Measurements from ENCODE around the gene ZSCAN5C.
"Not testable (repeated sequence)": the region's sequence is repeated elsewhere in the genome, so short reads cannot be mapped to it uniquely, and the experiment has no call there.

Gene ZSCAN5C

GRCh38 chr19:56191115-56191514 lies 11.0 kb upstream of the ZSCAN5C start:
- Histone ChIP-seq H2AK5ac (ENCODE audit: low read length) (no peak overlapping the region), H3K4me2 (ENCODE audit: low read length) (no peak overlapping the region), H3K4me1 (ENCODE audit: control insufficient read depth in 1 of 2, insufficient read depth in 2 of 2, low read length in 2 of 2) (no peaks in the 10 kb centered on the region), H3K79me1 (ENCODE audit: low read length) (no peaks in the 10 kb centered on the region), H2BK120ac (ENCODE audit: insufficient read depth, low read length, poor library complexity) (no peak overlapping the region), H4K91ac (ENCODE audit: low read depth, low read length) (no peak overlapping the region), H3K27me3 (ENCODE audit: insufficient read depth, low read length) (no peaks in the 10 kb centered on the region), H2BK5ac (ENCODE audit: low read depth, low read length, poor library complexity) (no peak overlapping the region), H3K9me3 (ENCODE audit: insufficient read depth, low read depth, low read length) (no peaks in the 10 kb centered on the region), H3K36me3 (ENCODE audit: control insufficient read depth in 1 of 2, insufficient read depth in 2 of 2, low read length in 2 of 2) (no peaks in the 10 kb centered on the region), H4K8ac (ENCODE audit: low read depth, low read length) (no peak overlapping the region), H2AFZ (ENCODE audit: insufficient read depth, low read length, poor library complexity) (no peak overlapping the region), H3K9ac (ENCODE audit: low read length) (no peak overlapping the region), H3K18ac (ENCODE audit: low read length) (no peak overlapping the region), H4K12ac (ENCODE audit: low read depth, low read length) (no peak overlapping the region), H3K4me3 (ENCODE audit: low read depth, low read length) (no peak overlapping the region), H3K23ac (ENCODE audit: low read length) (no peak overlapping the region), H3K27ac (ENCODE audit: low read depth, low read length) (no peak overlapping the region), H3K14ac (ENCODE audit: low read length) (no peak overlapping the region), H3K4ac (ENCODE audit: low read depth, low read length) (no peak overlapping the region), H2BK12ac (ENCODE audit: low read length) (no peak overlapping the region), H3K79me2 (ENCODE audit: control insufficient read depth, insufficient read depth, low read length, poor library complexity) (no peaks in the 10 kb centered on the region)
- WGBS (ENCODE audit: extremely low coverage, insufficient coverage, insufficient read length) = no CpG with 5 or more reads among the region's 7 CpGs
- DNase-seq = no peak

GRCh38 chr19:56191711-56192110 lies 10.4 kb upstream of the ZSCAN5C start:
- WGBS (ENCODE audit: extremely low coverage, insufficient coverage, insufficient read length) = no CpG with 5 or more reads among the region's 10 CpGs
- no peaks in the 10 kb centered on the region for H3K79me1 ChIP-seq (ENCODE audit: low read length)
- no peak overlapping the region for H4K12ac ChIP-seq (ENCODE audit: low read depth, low read length)
- no peak overlapping the region for H3K4me3 ChIP-seq (ENCODE audit: low read depth, low read length)
- no peaks in the 10 kb centered on the region for H3K79me2 ChIP-seq (ENCODE audit: control insufficient read depth, insufficient read depth, low read length, poor library complexity)
- H4K91ac ChIP-seq (ENCODE audit: low read depth, low read length) = no peak overlapping the region
- no peaks in the 10 kb centered on the region for H3K4me1 ChIP-seq (ENCODE audit: control insufficient read depth in 1 of 2, insufficient read depth in 2 of 2, low read length in 2 of 2)
- no peak overlapping the region for H3K14ac ChIP-seq (ENCODE audit: low read length)
- H3K27me3 ChIP-seq (ENCODE audit: insufficient read depth, low read length) = no peaks in the 10 kb centered on the region
- H3K4ac ChIP-seq (ENCODE audit: low read depth, low read length) = no peak overlapping the region
- H2AFZ ChIP-seq (ENCODE audit: insufficient read depth, low read length, poor library complexity) = no peak overlapping the region
- H2BK120ac ChIP-seq (ENCODE audit: insufficient read depth, low read length, poor library complexity) = no peak overlapping the region
- no peak overlapping the region for H2BK12ac ChIP-seq (ENCODE audit: low read length)
- no peak overlapping the region for H3K18ac ChIP-seq (ENCODE audit: low read length)
- H3K36me3 ChIP-seq (ENCODE audit: control insufficient read depth in 1 of 2, insufficient read depth in 2 of 2, low read length in 2 of 2) = no peaks in the 10 kb centered on the region
- no peak overlapping the region for H3K4me2 ChIP-seq (ENCODE audit: low read length)
- H3K27ac ChIP-seq (ENCODE audit: low read depth, low read length) = no peak overlapping the region
- H3K9me3 ChIP-seq (ENCODE audit: insufficient read depth, low read depth, low read length) = no peaks in the 10 kb centered on the region
- H3K23ac ChIP-seq (ENCODE audit: low read length) = no peak overlapping the region
- H4K8ac ChIP-seq (ENCODE audit: low read depth, low read length) = no peak overlapping the region
- H2BK5ac ChIP-seq (ENCODE audit: low read depth, low read length, poor library complexity) = no peak overlapping the region
- H3K9ac ChIP-seq (ENCODE audit: low read length) = no peak overlapping the region
- H2AK5ac ChIP-seq (ENCODE audit: low read length) = no peak overlapping the region
- DNase-seq = no peak

- Histone ChIP-seq H4K91ac (ENCODE audit: low read depth, low read length) (no peak overlapping the region), H2AK5ac (ENCODE audit: low read length) (no peak overlapping the region), H4K8ac (ENCODE audit: low read depth, low read length) (no peak overlapping the region), H2AFZ (ENCODE audit: insufficient read depth, low read length, poor library complexity) (no peak overlapping the region), H3K4me2 (ENCODE audit: low read length) (no peak overlapping the region), H3K4ac (ENCODE audit: low read depth, low read length) (no peak overlapping the region), H3K27ac (ENCODE audit: low read depth, low read length) (no peak overlapping the region), H3K18ac (ENCODE audit: low read length) (no peak overlapping the region), H3K27me3 (ENCODE audit: insufficient read depth, low read length) (no peaks in the 10 kb centered on the region), H3K4me1 (ENCODE audit: control insufficient read depth in 1 of 2, insufficient read depth in 2 of 2, low read length in 2 of 2) (no peaks in the 10 kb centered on the region), H3K79me2 (ENCODE audit: control insufficient read depth, insufficient read depth, low read length, poor library complexity) (no peaks in the 10 kb centered on the region), H3K79me1 (ENCODE audit: low read length) (no peaks in the 10 kb centered on the region), H4K12ac (ENCODE audit: low read depth, low read length) (no peak overlapping the region), H3K36me3 (ENCODE audit: control insufficient read depth in 1 of 2, insufficient read depth in 2 of 2, low read length in 2 of 2) (no peaks in the 10 kb centered on the region), H3K14ac (ENCODE audit: low read length) (no peak overlapping the region), H3K23ac (ENCODE audit: low read length) (no peak overlapping the region), H3K9me3 (ENCODE audit: insufficient read depth, low read depth, low read length) (no peaks in the 10 kb centered on the region), H3K4me3 (ENCODE audit: low read depth, low read length) (no peak overlapping the region), H2BK12ac (ENCODE audit: low read length) (no peak overlapping the region), H2BK120ac (ENCODE audit: insufficient read depth, low read length, poor library complexity) (no peak overlapping the region), H3K9ac (ENCODE audit: low read length) (no peak overlapping the region), H2BK5ac (ENCODE audit: low read depth, low read length, poor library complexity) (no peak overlapping the region)
- no CpG with 5 or more reads among the region's 12 CpGs for WGBS (ENCODE audit: extremely low coverage, insufficient coverage, insufficient read length)
- DNase-seq = no peak
Observed at GRCh38 chr19:56193981-56194640, 8.0 kb upstream of the ZSCAN5C start.

GRCh38 chr19:56197646-56198045 lies 4.4 kb upstream of the ZSCAN5C start, which contains the start of gene ZSCAN5B:
Gene ZSCAN5B, minus strand, starts transcription at chr19:56197783. Its CDS starts 4,731 bp downstream, at chr19:56193052.
- not testable (repeated sequence) for H3K4me2 ChIP-seq (ENCODE audit: low read length); H3K9ac ChIP-seq (ENCODE audit: low read length); H2AFZ ChIP-seq (ENCODE audit: insufficient read depth, low read length, poor library complexity)

More at GRCh38 chr19:56197646-56198045, 4.4 kb upstream of the ZSCAN5C start, which contains the start of gene ZSCAN5B:
- not testable (repeated sequence) for H3K18ac ChIP-seq (ENCODE audit: low read length); H3K23ac ChIP-seq (ENCODE audit: low read length); H4K12ac ChIP-seq (ENCODE audit: low read depth, low read length); H2BK5ac ChIP-seq (ENCODE audit: low read depth, low read length, poor library complexity); H3K14ac ChIP-seq (ENCODE audit: low read length); H3K79me1 ChIP-seq (ENCODE audit: low read length); H3K4ac ChIP-seq (ENCODE audit: low read depth, low read length); H2BK120ac ChIP-seq (ENCODE audit: insufficient read depth, low read length, poor library complexity); H3K4me3 ChIP-seq (ENCODE audit: low read depth, low read length); H3K79me2 ChIP-seq (ENCODE audit: control insufficient read depth, insufficient read depth, low read length, poor library complexity); H3K27ac ChIP-seq (ENCODE audit: low read depth, low read length); H2BK12ac ChIP-seq (ENCODE audit: low read length); H3K4me1 ChIP-seq (ENCODE audit: control insufficient read depth in 1 of 2, insufficient read depth in 2 of 2, low read length in 2 of 2); H2AK5ac ChIP-seq (ENCODE audit: low read length); H4K91ac ChIP-seq (ENCODE audit: low read depth, low read length); DNase-seq; H4K8ac ChIP-seq (ENCODE audit: low read depth, low read length); H3K27me3 ChIP-seq (ENCODE audit: insufficient read depth, low read length); H3K9me3 ChIP-seq (ENCODE audit: insufficient read depth, low read depth, low read length); H3K36me3 ChIP-seq (ENCODE audit: control insufficient read depth in 1 of 2, insufficient read depth in 2 of 2, low read length in 2 of 2)
- WGBS (ENCODE audit: extremely low coverage, insufficient coverage, insufficient read length) = no CpG with 5 or more reads among the region's 23 CpGs
